Transverse colon (tissue), 3 donors: ENCODE data around the gene MEGF10.

Experiments used
- EP300 ChIP-seq: sonication (generic); formaldehyde crosslinking; IDR thresholded peaks from one replicate; pipeline ENCODE4 v1.6.1; 2017; ENCODE audit warnings: antibody characterized with exemption, low read depth
- POLR2A ChIP-seq: fragments of 450-650 bp; IDR thresholded peaks from one replicate; pipeline ENCODE4 v1.6.1; 2016; ENCODE audit warnings: antibody characterized with exemption, mild to moderate bottlenecking, moderate library complexity
- TF ChIP-seq, protein P1 (sequence below), 5 experiments: fragments of 200-600 bp in 3 of 5; fragments of 450-650 bp in 2 of 5; sonication (generic) in 3 of 5; IDR thresholded peaks; 1 replicate in 2 of 5; 2 replicates in 3 of 5; pipeline ENCODE4 v1.5.1; 2016 to 2017; ENCODE audit warnings: antibody characterized with exemption in 5 of 5, inconsistent platforms in 3 of 5, mild to moderate bottlenecking in 2 of 5, moderate library complexity in 1 of 5

DNA sequence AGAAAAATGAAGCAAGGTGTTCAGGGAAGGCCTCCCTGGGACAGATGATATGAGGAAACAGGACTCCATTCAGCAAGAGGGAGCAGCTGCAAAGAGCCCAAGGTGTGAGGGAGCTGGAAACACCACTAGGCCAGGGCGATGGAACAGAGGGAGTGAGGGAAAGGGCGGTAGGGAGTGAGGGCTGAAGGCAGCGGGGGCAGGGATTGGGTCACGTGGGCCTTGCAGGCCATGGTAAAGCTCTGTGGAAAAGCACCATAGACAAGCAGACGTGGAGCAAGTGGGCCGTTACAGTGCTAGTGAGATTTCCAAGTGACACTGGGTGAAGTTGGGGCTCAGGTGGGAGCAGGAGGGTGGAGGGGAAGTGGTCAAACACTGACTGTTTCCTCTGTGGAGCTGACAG lies 216.0 kb downstream of the MEGF10 start:
- TF ChIP-seq EP300 (no peak), POLR2A (no peak)
- TF ChIP-seq, protein P1, sequence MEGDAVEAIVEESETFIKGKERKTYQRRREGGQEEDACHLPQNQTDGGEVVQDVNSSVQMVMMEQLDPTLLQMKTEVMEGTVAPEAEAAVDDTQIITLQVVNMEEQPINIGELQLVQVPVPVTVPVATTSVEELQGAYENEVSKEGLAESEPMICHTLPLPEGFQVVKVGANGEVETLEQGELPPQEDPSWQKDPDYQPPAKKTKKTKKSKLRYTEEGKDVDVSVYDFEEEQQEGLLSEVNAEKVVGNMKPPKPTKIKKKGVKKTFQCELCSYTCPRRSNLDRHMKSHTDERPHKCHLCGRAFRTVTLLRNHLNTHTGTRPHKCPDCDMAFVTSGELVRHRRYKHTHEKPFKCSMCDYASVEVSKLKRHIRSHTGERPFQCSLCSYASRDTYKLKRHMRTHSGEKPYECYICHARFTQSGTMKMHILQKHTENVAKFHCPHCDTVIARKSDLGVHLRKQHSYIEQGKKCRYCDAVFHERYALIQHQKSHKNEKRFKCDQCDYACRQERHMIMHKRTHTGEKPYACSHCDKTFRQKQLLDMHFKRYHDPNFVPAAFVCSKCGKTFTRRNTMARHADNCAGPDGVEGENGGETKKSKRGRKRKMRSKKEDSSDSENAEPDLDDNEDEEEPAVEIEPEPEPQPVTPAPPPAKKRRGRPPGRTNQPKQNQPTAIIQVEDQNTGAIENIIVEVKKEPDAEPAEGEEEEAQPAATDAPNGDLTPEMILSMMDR (IDR thresholded peaks at IDR 0.05), result no peak
